ENCODE measurements around the gene BEND3.

GRCh38 chr6:107115695-107116327 is 496 bp upstream of the BEND3 start:
- TF ChIP-seq CTCF (conservative IDR thresholded peaks at IDR 0.05) (no peak), ZFX (IDR thresholded peaks at IDR 0.05) (no peak)

Data from C4-2B (cell line).